ENCODE data around the gene CNTN4.

CNTN4 gene

DNA sequence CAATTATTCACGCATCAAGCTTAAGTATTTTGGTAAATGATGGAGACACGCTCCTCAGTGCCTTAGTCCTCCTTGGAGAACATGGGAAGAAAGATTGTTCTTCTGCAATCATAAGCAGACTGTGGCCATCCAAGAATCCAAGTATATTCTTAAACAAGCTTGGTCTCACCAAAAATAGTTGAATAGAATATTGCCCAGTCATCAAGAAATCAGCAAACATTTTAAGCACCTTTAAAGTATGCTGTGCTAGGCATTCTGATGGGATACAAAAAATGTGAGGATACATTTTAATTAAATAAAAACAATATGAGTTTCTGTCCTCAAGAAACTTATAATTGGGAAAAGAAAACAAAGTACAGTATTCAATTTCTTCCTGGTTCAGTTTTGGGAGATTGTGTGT is 445.5 kb downstream of the CNTN4 start:
- H3K4me3 ChIP-seq (ENCODE audit: low read depth, low read length): no peak overlapping the region
- TF ChIP-seq, protein P1, sequence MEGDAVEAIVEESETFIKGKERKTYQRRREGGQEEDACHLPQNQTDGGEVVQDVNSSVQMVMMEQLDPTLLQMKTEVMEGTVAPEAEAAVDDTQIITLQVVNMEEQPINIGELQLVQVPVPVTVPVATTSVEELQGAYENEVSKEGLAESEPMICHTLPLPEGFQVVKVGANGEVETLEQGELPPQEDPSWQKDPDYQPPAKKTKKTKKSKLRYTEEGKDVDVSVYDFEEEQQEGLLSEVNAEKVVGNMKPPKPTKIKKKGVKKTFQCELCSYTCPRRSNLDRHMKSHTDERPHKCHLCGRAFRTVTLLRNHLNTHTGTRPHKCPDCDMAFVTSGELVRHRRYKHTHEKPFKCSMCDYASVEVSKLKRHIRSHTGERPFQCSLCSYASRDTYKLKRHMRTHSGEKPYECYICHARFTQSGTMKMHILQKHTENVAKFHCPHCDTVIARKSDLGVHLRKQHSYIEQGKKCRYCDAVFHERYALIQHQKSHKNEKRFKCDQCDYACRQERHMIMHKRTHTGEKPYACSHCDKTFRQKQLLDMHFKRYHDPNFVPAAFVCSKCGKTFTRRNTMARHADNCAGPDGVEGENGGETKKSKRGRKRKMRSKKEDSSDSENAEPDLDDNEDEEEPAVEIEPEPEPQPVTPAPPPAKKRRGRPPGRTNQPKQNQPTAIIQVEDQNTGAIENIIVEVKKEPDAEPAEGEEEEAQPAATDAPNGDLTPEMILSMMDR (IDR thresholded peaks at IDR 0.05; ENCODE audit: low read depth, low read length, missing control alignments): no peak
- no peak for DNase-seq (ENCODE audit: low read depth)
- in situ Hi-C loops (cut with HindIII; ENCODE audit: low sequenced_read_pairs): no loop called here

DNA sequence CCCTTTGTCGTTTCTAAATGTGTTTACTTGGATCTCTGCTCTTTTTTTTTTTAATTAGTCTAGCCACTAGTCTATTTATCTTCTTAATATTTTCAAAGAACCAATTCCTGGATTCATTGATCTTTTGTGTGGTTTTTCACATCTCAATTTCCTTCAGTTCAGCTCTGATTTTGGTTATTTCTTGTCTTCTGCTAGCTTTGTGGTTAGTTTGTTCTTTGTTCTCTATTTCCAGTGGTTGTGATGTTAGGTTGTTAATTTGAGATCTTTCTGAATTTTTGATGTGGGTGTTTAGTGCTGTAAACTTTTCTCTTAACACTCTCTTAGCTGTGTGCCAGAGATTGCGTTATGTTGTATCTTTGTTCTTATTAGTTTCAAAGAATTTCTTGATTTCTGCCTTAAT is 446.1 kb downstream of the CNTN4 start:
- H3K4me3 ChIP-seq (ENCODE audit: low read depth, low read length): no peak overlapping the region
- in situ Hi-C loops (cut with HindIII; ENCODE audit: low sequenced_read_pairs): no loop called here
- TF ChIP-seq, protein P1 (IDR thresholded peaks at IDR 0.05; ENCODE audit: low read depth, low read length, missing control alignments): no peak
- no peak for DNase-seq (ENCODE audit: low read depth)

DNA sequence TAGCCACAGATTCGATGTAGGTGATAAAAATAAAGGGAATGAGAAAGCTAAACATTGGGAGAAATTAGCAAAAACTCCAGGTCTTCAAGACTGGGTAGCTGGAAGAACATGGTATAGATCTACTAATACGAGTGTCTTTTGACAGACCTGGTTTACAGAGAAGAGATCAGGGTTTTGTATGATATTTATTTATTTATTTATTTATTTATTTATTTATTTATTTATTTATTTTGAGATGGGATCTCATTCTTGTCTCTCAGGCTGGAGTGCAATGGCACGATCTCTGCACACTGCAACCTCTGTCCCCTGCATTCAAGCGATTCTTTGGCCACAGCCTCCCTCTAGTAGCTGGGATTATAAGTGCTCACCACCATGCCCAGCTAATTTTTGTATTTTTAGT is 448.4 kb downstream of the CNTN4 start:
- in situ Hi-C loops (cut with HindIII; ENCODE audit: low sequenced_read_pairs): no loop called here
- DNase-seq (ENCODE audit: low read depth): no peak
- H3K4me3 ChIP-seq (ENCODE audit: low read depth, low read length): no peak overlapping the region
- TF ChIP-seq, protein P1 (IDR thresholded peaks at IDR 0.05; ENCODE audit: low read depth, low read length, missing control alignments): no peak

DNA sequence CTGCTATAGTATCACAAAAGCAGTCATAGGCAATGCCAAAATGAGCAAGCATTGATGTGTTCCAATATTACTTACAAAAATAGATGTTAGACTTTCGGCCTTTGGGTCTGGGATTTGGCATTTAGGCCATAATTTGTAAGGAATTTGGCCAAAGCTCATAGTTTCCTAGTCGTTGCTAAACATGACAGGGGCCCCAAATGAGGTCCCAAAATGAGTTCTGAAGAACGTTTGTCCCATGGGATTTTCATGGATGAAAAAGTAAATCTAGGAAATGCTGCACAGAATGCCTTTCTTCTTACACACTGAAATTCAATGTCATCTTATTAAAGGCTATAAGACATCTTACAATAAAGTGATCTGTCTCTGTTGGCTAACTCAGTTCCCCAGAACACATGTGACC is 456.0 kb downstream of the CNTN4 start:
- in situ Hi-C loops (cut with HindIII; ENCODE audit: low sequenced_read_pairs): no loop called here
- H3K4me3 ChIP-seq (ENCODE audit: low read depth, low read length): no peak overlapping the region
- no peak for DNase-seq (ENCODE audit: low read depth)
- TF ChIP-seq, protein P1 (IDR thresholded peaks at IDR 0.05; ENCODE audit: low read depth, low read length, missing control alignments): no peak

DNA sequence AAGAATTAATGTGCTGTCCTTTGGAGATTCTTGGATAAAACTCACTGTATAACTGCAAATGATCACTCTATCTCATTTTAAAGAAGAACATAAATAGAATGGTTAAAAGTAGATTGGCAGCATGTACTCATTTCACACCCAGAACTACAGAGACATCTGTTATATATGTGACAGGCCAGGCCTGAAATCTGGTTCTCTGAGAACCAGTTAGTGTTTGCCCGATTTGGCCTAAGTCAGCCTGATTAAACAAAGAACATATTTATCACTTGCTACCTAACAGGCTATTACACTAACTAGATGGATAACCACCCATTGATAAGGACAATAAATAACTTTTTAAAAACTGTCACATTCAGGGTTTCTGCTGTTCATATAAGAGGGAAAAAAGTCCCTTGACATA is 460.1 kb downstream of the CNTN4 start:
- DNase-seq (ENCODE audit: low read depth): no peak
- TF ChIP-seq, protein P1 (IDR thresholded peaks at IDR 0.05; ENCODE audit: low read depth, low read length, missing control alignments): no peak
- H3K4me3 ChIP-seq (ENCODE audit: low read depth, low read length): no peak overlapping the region
- in situ Hi-C loops (cut with HindIII; ENCODE audit: low sequenced_read_pairs): no loop called here

DNA sequence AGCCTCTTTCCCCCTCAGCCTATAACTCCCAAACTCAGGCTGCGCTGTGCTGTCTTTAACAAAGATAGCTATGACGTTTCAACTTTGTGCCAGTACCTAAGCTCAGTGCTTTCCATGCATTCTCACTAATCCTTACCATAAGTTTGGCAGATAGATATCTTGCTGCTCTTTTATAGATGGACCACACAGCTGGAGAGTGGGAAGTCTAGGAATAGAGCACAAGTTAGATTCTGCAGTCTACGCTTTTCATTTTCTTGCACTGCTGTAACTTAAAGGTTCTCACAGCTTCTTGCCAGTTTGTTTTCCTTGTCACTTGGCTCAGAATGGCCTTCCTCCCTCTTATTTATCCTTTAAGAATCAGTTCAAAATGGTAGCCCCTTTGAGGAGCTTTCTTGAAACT is 468.8 kb downstream of the CNTN4 start:
- no peak overlapping the region for H3K4me3 ChIP-seq (ENCODE audit: low read depth, low read length)
- in situ Hi-C loops (cut with HindIII; ENCODE audit: low sequenced_read_pairs): no loop called here
- TF ChIP-seq, protein P1 (IDR thresholded peaks at IDR 0.05; ENCODE audit: low read depth, low read length, missing control alignments): no peak
- no peak for DNase-seq (ENCODE audit: low read depth)

DNA sequence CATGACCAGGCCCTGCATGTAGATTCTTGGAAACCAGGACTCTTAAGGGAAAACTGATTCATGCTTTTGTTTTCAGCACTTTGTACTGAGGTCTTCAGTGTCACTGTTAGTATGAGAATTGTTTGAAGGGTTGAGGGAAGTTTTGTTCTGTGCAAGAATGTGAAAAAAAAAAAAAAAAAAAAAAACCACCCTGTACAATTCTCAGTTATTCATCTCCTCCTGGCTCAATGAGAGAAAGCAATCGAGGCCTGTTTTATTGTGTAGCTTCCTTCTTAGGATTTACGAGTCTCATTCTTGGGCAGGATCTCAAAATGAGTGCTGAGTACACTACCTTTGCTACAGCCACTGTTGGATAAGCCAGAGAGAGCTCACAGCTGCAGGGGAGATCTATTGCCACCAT is 469.5 kb downstream of the CNTN4 start:
- in situ Hi-C loops (cut with HindIII; ENCODE audit: low sequenced_read_pairs): no loop called here
- no peak overlapping the region for H3K4me3 ChIP-seq (ENCODE audit: low read depth, low read length)
- TF ChIP-seq, protein P1 (IDR thresholded peaks at IDR 0.05; ENCODE audit: low read depth, low read length, missing control alignments): no peak
- DNase-seq (ENCODE audit: low read depth): no peak
